Left renal pelvis (tissue), 4 donors: ENCODE measurements around the gene CUX1. TPM values are rescaled to one million over a fixed set of nuclear protein-coding genes. Genes with fewer than 3 reads are reported as not detected.
"Not testable (repeated sequence)": the region's sequence is repeated elsewhere in the genome, so short reads cannot be mapped to it uniquely, and the experiment has no call there.

Source experiments
- DNase-seq, 4 donors: peaks; one replicate each; pipeline ENCODE4 v3.0.0-alpha.2; 2013; ENCODE audit warnings: low read depth in 4 of 4, low spot score in 3 of 4
- polyA plus RNA-seq, 4 donors: library from polyadenylated mRNA; unstranded; fragments of 120-200 nt; gene quantifications; one replicate each; pipeline ENCODE4 v1.2.1, GENCODE V29; 2013; ENCODE audit not compliant: insufficient read length in 4 of 4

Gene CUX1
- polyA plus RNA-seq, 4 donors: 66.7 to 114 (median 96.4) TPM

GRCh38 chr7:101823596-101823995 is 6.2 kb downstream of the CUX1 start:
- no peak for DNase-seq

GRCh38 chr7:101824440-101824839 is 7.0 kb downstream of the CUX1 start:
- no peak for DNase-seq

- DNase-seq: no peak
These were observed 8.8 kb downstream of the CUX1 start for GRCh38 chr7:101826081-101826835.

- DNase-seq: no peak
These were observed 11.0 kb downstream of the CUX1 start for GRCh38 chr7:101828301-101829020.

GRCh38 chr7:101829374-101829773 is 11.9 kb downstream of the CUX1 start:
- no peak for DNase-seq

- DNase-seq: no peak
These were observed 12.4 kb downstream of the CUX1 start for GRCh38 chr7:101829821-101830220.

- DNase-seq: not testable (repeated sequence)
These were observed 14.0 kb downstream of the CUX1 start for GRCh38 chr7:101831396-101831795.

- no peak for DNase-seq
These were observed 14.8 kb downstream of the CUX1 start for GRCh38 chr7:101832205-101832631.

GRCh38 chr7:101832685-101833375 is 15.4 kb downstream of the CUX1 start:
- DNase-seq: no peak

- no peak for DNase-seq
These were observed 16.4 kb downstream of the CUX1 start for GRCh38 chr7:101833799-101834198.

- no peak for DNase-seq
These were observed 17.7 kb downstream of the CUX1 start for GRCh38 chr7:101835136-101835535.

- DNase-seq: not testable (repeated sequence)
These were observed 20.0 kb downstream of the CUX1 start for GRCh38 chr7:101837433-101837832.

GRCh38 chr7:101838837-101839483 is 21.5 kb downstream of the CUX1 start:
- no peak for DNase-seq

GRCh38 chr7:101841328-101841727 is 23.9 kb downstream of the CUX1 start:
- no peak for DNase-seq

- DNase-seq: no peak
These were observed 26.2 kb downstream of the CUX1 start for GRCh38 chr7:101843293-101844271.

GRCh38 chr7:101845974-101846373 is 28.5 kb downstream of the CUX1 start:
- no peak for DNase-seq

GRCh38 chr7:101846800-101847538 is 29.5 kb downstream of the CUX1 start:
- no peak for DNase-seq

GRCh38 chr7:101848208-101848951 is 31.0 kb downstream of the CUX1 start:
- no peak for DNase-seq
